ENCODE measurements around the gene RARB. TPM values are rescaled to one million over a fixed set of nuclear protein-coding genes. Genes with fewer than 3 reads are reported as not detected.

RARB gene
- total RNA-seq, 1 donor from 2014 or later, result 1.8 TPM

DNA sequence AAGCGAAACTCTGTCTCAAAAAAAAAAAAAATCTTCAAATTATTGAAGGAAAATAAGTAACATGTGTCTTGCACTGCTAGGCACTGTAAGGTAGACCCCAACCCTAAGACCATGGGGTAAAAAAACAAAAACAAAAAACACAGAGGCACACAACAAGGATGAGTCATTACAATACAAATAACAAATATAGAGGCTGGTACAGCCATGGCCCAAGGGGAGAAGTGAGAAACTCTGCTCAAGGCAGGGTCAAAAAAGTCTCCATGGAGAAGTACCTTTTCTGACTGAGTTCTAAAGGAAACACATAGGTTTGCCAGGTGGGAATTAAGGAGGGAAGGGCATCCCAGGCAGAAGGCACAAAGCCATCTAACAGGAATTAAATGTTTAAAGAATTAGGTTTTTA is 182.1 kb downstream of the RARB start:
- H3K9me3 ChIP-seq (ENCODE audit: low read depth), result no peaks in the 10 kb centered on the region
- no peak for TF ChIP-seq EZH2 (IDR thresholded peaks at IDR 0.05)
- TF ChIP-seq, protein P1, sequence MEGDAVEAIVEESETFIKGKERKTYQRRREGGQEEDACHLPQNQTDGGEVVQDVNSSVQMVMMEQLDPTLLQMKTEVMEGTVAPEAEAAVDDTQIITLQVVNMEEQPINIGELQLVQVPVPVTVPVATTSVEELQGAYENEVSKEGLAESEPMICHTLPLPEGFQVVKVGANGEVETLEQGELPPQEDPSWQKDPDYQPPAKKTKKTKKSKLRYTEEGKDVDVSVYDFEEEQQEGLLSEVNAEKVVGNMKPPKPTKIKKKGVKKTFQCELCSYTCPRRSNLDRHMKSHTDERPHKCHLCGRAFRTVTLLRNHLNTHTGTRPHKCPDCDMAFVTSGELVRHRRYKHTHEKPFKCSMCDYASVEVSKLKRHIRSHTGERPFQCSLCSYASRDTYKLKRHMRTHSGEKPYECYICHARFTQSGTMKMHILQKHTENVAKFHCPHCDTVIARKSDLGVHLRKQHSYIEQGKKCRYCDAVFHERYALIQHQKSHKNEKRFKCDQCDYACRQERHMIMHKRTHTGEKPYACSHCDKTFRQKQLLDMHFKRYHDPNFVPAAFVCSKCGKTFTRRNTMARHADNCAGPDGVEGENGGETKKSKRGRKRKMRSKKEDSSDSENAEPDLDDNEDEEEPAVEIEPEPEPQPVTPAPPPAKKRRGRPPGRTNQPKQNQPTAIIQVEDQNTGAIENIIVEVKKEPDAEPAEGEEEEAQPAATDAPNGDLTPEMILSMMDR (IDR thresholded peaks at IDR 0.05), result no peak
- no peak for TF ChIP-seq EZH2phosphoT487 (IDR thresholded peaks at IDR 0.05)
- no peak overlapping the region for H3K4me2 ChIP-seq
- Mint-ChIP-seq H3K4me1 (no peaks in the 10 kb centered on the region), H3K9me3 (no peaks in the 10 kb centered on the region), H3K27ac (no peak overlapping the region), H3K36me3 (peaks cover 41% of the 10 kb centered on the region), H3K27me3 (ENCODE audit: insufficient read depth, low read depth) (no peaks in the 10 kb centered on the region), H3K4me3 (no peak overlapping the region)
- H3K79me2 ChIP-seq (ENCODE audit: low read depth), result no peaks in the 10 kb centered on the region
- H3K4me3 ChIP-seq, result no peak overlapping the region
- H3K4me1 ChIP-seq, result no peaks in the 10 kb centered on the region
- H3K27ac ChIP-seq, result no peak overlapping the region
- H3K9ac ChIP-seq, result no peak overlapping the region
- no peak overlapping the region for H2AFZ ChIP-seq (replicated peaks)
- H4K20me1 ChIP-seq (ENCODE audit: low read depth), result no peaks in the 10 kb centered on the region
- peaks cover 56% of the 10 kb centered on the region for H3K36me3 ChIP-seq
- H3K27me3 ChIP-seq, result no peaks in the 10 kb centered on the region
- H3F3A ChIP-seq (ENCODE audit: low read depth), result no peaks in the 10 kb centered on the region
- DNase-seq (ENCODE audit: low spot score), result no peak

DNA sequence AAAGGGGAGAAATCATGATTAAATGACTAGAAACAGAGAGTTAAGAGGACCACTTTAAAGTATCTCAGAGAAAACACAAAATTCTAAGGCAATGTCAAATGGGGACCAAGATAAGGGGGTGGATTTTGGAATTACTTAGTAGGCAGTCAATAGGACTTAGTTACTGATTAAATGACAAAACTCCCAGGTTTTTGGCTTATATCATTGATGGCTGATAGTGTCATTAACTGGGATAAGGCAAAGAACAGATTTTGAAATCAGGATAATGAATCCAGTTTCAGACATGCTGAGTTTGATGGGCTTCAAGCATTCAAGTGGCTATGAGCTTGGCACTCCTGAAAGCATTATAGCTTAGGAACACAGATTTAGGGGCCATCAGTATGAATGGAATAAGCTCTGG is 182.7 kb downstream of the RARB start:
- no peak overlapping the region for H3K27ac ChIP-seq
- no peaks in the 10 kb centered on the region for H3F3A ChIP-seq (ENCODE audit: low read depth)
- H3K36me3 ChIP-seq, result peaks cover 59% of the 10 kb centered on the region
- no peak overlapping the region for H3K4me2 ChIP-seq
- no peaks in the 10 kb centered on the region for H3K9me3 Mint-ChIP-seq
- DNase-seq (ENCODE audit: low spot score), result no peak
- H3K4me3 ChIP-seq, result no peak overlapping the region
- no peak overlapping the region for H2AFZ ChIP-seq (replicated peaks)
- H3K4me3 Mint-ChIP-seq, result no peak overlapping the region
- H3K79me2 ChIP-seq (ENCODE audit: low read depth), result no peaks in the 10 kb centered on the region
- H3K27me3 ChIP-seq, result no peaks in the 10 kb centered on the region
- H3K4me1 Mint-ChIP-seq, result no peaks in the 10 kb centered on the region
- H3K36me3 Mint-ChIP-seq, result peaks cover 38% of the 10 kb centered on the region
- no peak overlapping the region for H3K9ac ChIP-seq
- TF ChIP-seq, protein P1 (IDR thresholded peaks at IDR 0.05), result no peak
- TF ChIP-seq EZH2 (IDR thresholded peaks at IDR 0.05) (no peak), EZH2phosphoT487 (IDR thresholded peaks at IDR 0.05) (no peak)
- no peaks in the 10 kb centered on the region for H4K20me1 ChIP-seq (ENCODE audit: low read depth)
- no peak overlapping the region for H3K27ac Mint-ChIP-seq
- H3K4me1 ChIP-seq, result no peaks in the 10 kb centered on the region
- no peaks in the 10 kb centered on the region for H3K9me3 ChIP-seq (ENCODE audit: low read depth)
- no peaks in the 10 kb centered on the region for H3K27me3 Mint-ChIP-seq (ENCODE audit: insufficient read depth, low read depth)

DNA sequence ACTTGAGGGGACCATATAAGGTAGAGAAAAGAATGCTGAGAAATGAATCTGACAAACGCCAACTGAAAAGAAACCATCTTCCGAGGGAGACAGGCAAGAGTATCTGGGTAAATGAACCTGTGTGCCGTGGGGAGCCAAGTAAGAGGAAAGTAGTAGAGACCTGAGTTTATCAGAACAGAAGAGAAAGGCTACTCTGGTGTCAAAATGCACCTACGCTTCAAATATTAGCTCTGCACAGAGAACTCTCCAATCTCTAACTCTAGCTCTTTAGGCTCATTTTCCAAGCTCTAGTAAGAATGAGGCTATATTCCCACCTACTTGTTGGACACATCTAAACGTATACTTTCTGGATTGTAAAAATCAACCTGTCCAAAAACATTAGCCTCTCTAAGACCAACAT is 183.1 kb downstream of the RARB start:
- H4K20me1 ChIP-seq (ENCODE audit: low read depth), result no peaks in the 10 kb centered on the region
- no peak overlapping the region for H3K9ac ChIP-seq
- Mint-ChIP-seq H3K4me1 (no peaks in the 10 kb centered on the region), H3K27me3 (ENCODE audit: insufficient read depth, low read depth) (no peaks in the 10 kb centered on the region), H3K27ac (no peak overlapping the region), H3K4me3 (no peak overlapping the region), H3K9me3 (no peaks in the 10 kb centered on the region), H3K36me3 (peaks cover 37% of the 10 kb centered on the region)
- no peak for TF ChIP-seq EZH2 (IDR thresholded peaks at IDR 0.05)
- H3K9me3 ChIP-seq (ENCODE audit: low read depth), result no peaks in the 10 kb centered on the region
- no peaks in the 10 kb centered on the region for H3F3A ChIP-seq (ENCODE audit: low read depth)
- DNase-seq (ENCODE audit: low spot score), result no peak
- H2AFZ ChIP-seq (replicated peaks), result no peak overlapping the region
- peaks cover 57% of the 10 kb centered on the region for H3K36me3 ChIP-seq
- H3K4me3 ChIP-seq, result no peak overlapping the region
- no peak overlapping the region for H3K4me2 ChIP-seq
- no peaks in the 10 kb centered on the region for H3K4me1 ChIP-seq
- H3K27ac ChIP-seq, result no peak overlapping the region
- no peaks in the 10 kb centered on the region for H3K79me2 ChIP-seq (ENCODE audit: low read depth)
- H3K27me3 ChIP-seq, result no peaks in the 10 kb centered on the region

DNA sequence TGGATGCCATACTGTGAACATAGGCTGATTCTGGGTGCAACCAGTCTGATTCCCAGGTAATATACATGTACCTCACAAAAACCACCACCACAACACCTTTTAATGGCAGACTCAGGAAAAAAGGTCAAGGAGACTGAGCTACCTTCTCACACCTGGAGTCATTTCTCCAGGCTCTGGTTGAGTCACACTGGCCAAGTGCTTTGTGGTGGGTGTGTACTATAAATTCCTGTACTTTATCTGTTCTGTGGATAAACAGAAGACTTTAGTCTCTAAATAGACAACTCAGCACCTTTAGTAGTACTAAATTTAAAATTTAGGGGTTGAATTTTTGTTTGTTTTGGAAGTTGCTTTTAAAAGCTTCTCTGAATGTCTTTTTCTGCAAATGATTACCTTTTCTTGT is 190.0 kb downstream of the RARB start:
- Histone ChIP-seq H3K9me3 (ENCODE audit: low read depth) (no peaks in the 10 kb centered on the region), H3K4me2 (no peak overlapping the region), H3K79me2 (ENCODE audit: low read depth) (no peaks in the 10 kb centered on the region), H3K36me3 (peaks cover 30% of the 10 kb centered on the region), H3K9ac (no peak overlapping the region), H2AFZ (replicated peaks) (no peak overlapping the region), H3K4me3 (no peak overlapping the region), H3K27ac (no peak overlapping the region), H3K27me3 (no peaks in the 10 kb centered on the region), H3F3A (ENCODE audit: low read depth) (no peaks in the 10 kb centered on the region), H3K4me1 (no peaks in the 10 kb centered on the region), H4K20me1 (ENCODE audit: low read depth) (no peaks in the 10 kb centered on the region)
- DNase-seq (ENCODE audit: low spot score), result no peak
- TF ChIP-seq EZH2 (IDR thresholded peaks at IDR 0.05) (no peak), EZH2phosphoT487 (IDR thresholded peaks at IDR 0.05) (no peak)
- TF ChIP-seq, protein P1 (IDR thresholded peaks at IDR 0.05), result no peak
- Mint-ChIP-seq H3K4me1 (no peaks in the 10 kb centered on the region), H3K36me3 (peaks cover 36% of the 10 kb centered on the region), H3K27ac (no peak overlapping the region), H3K4me3 (no peak overlapping the region), H3K27me3 (ENCODE audit: insufficient read depth, low read depth) (no peaks in the 10 kb centered on the region), H3K9me3 (no peaks in the 10 kb centered on the region)
